Stimulated activated CD8-positive, alpha-beta memory T cell treated with anti-CD3 and anti-CD28 coated beads, Interleukin-2, amount 100 ng/mL, for 48 hours (primary cell): ENCODE results near the gene ZBTB20.
"Not testable (repeated sequence)": the region's sequence is repeated elsewhere in the genome, so short reads cannot be mapped to it uniquely, and the experiment has no call there.

ENCODE experiments used
- DNase-seq, 2 donors: peaks; one replicate each; pipeline ENCODE4 v3.0.0-alpha.2; 2020; ENCODE audit warnings: low read depth in 2 of 2

The ZBTB20 gene

DNA sequence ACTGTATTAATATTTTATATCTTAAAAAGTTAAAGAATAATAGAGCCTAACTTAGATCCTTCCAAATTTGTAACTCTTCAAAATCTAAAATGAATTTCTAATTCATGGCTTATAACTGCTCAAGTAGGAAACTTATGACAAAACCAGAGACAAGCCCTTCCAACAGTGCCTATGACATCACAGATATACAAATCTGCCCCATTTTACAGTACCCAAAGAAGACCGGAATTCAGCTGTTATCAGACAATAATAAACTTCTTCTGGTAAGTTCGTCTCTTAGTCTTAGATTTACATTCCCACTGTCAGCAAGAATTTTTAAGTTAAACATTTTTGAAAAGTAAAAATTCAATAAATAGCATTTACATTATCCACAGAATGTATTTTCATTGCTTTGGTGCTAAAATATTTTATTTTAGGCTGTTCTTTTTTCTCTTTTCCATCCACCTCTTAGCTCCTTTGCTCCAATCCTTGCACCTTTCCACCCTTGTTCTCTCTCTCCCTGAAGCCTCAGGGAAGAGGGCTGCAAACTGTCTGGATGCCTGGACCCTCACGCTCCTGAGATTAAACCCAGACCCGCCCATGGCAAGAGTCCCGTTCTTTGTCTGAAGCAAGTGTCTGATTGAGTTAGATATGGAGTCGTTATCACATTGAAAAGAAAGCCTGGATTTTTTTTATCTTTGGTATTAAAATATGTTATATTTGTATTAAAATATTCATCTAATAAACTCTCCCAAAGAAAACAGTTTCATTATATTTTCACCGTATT is 312.7 kb downstream of the ZBTB20 start:
- DNase-seq, result no peak

GRCh38 chr3:114831861-114832260 is 315.2 kb downstream of the ZBTB20 start:
- no peak for DNase-seq

DNA sequence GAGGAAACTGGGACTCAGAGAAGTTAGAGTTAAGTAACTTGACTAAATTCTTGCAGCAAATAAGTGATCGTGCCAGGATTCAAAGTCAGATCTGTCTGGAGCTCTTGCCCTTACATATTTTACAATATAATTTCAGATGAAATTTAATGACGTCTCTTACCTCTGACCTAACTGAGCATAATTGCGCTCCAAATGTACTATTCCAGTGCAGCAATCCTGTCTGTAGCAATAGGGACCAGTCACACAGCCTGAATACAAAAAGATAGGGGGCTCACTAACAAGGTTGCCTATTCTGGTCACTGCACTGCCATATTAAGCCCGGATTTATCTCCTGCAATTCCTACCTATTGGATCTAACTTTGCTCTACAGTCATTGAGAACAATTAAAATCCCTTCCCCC is 316.4 kb downstream of the ZBTB20 start:
- no peak for DNase-seq

DNA sequence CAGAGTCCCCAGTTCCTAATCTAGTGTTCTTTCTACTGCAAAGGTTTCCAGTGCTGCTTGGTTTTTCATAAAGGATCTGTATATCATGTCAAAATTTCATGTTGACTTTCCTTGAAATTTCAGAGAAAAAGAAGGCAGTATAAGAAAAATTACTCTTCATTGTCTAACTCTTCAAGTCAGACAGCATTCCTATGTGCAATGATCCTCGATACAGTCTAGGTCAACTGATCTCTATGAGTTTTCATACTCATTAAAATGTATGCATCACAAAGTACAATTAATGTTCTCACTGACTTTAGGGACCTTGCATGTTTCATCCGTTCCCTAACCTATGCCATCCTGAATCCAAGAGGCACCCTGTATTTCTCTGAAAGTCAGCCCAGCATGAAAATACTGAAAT is 317.3 kb downstream of the ZBTB20 start:
- DNase-seq, result no peak

GRCh38 chr3:114827495-114827894 is 319.6 kb downstream of the ZBTB20 start:
- DNase-seq, result no peak

DNA sequence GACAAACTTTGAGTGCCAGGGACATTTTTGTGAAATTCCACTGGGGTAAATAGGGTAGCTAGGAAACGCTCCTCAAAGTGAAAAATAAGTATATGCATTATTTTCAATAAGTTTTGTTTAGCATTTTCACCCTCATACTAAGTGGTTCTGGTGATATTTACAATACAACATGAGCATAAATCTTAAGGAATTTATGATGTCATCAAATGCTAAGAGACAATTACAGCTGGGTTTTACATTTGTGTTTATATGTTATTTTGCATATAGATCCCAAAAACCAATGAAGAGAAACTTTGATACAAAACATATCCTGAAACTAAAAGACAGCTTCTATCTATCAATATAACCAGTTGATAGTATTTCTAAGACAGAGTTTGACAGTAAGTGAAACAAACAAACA is 323.1 kb downstream of the ZBTB20 start:
- no peak for DNase-seq

GRCh38 chr3:114823061-114823460 is 324.0 kb downstream of the ZBTB20 start:
- no peak for DNase-seq

DNA sequence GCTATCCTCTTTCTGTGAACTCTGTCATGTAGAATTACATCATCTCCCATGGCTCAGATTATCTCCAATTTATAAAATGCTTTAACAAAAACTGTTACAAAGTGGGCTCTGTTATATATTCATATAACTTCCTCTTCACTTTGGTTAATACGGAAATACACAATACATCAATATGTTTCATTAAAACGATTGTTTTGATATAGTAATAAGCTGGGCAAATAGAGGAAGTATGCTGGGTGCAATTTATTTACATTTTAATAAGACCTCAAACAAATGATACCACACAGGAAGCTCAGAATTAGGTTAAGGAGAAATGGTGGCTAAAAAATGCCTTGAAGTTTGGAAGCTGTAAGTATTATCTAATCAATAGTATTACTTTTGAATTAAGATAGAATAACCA is 331.0 kb downstream of the ZBTB20 start:
- no peak for DNase-seq

GRCh38 chr3:114812541-114813238 is 334.4 kb downstream of the ZBTB20 start:
- DNase-seq, result not testable (repeated sequence)

GRCh38 chr3:114809668-114810413 is 337.2 kb downstream of the ZBTB20 start:
- DNase-seq, result peak; percentile 2

DNA sequence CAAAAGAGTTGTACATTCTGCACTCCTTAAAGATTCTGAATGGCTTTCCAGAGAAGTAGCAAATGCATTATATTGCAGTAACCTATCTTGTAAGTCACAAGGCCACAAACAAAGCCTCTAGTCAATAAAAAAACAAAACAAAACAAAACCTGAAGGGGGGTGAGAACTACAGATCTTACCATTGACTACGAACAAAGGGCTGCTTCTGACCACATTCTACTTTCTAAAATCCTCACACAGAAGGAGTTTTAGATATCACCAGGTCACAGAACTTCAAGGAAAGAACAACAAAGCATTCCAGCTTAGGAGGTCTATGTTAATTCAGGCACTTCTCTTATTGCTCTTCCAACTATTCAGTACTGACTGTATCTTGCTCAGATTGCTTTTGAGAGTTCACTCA is 343.0 kb downstream of the ZBTB20 start:
- no peak for DNase-seq

- no peak for DNase-seq
These were observed 343.9 kb downstream of the ZBTB20 start for GRCh38 chr3:114803042-114803695.

DNA sequence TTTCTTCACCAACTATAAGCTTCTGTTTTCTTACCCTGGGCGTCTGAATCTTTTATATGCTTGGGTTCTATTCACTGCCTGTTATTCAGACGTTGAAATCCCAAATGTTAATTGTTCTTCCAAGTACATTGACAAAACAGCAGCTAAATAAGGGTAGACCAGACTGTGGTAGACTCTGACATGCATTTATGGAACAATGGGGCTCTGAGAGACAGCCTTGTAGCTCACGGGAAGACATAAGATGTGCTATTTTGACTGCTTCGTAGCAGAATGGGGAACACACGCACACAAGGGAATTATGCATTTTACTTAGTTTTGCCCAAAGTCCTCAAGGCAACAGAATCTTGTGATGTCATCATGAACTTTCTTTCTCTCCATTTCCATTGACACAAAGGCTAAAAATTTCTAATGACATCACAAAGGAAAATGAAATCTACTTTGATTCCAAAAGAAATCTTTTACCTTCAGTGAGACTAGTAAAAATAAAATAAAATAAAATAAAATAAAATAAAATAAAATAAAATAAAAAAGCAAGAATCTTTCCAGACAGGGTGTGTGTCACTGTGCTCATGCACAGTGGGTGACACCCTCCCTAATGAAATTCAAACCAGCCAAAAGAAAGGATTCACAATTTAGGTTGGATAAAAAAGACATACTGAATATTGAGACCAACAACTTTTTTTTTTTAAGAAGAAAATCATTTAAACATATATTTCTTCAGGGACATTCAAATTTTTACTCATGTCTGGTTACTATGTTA is 346.6 kb downstream of the ZBTB20 start:
- DNase-seq, result no peak

GRCh38 chr3:114799816-114800215 is 347.3 kb downstream of the ZBTB20 start:
- no peak for DNase-seq

GRCh38 chr3:114796796-114797195 is 350.3 kb downstream of the ZBTB20 start:
- DNase-seq, result no peak

- no peak for DNase-seq
These were observed 352.0 kb downstream of the ZBTB20 start for GRCh38 chr3:114794894-114795630.

DNA sequence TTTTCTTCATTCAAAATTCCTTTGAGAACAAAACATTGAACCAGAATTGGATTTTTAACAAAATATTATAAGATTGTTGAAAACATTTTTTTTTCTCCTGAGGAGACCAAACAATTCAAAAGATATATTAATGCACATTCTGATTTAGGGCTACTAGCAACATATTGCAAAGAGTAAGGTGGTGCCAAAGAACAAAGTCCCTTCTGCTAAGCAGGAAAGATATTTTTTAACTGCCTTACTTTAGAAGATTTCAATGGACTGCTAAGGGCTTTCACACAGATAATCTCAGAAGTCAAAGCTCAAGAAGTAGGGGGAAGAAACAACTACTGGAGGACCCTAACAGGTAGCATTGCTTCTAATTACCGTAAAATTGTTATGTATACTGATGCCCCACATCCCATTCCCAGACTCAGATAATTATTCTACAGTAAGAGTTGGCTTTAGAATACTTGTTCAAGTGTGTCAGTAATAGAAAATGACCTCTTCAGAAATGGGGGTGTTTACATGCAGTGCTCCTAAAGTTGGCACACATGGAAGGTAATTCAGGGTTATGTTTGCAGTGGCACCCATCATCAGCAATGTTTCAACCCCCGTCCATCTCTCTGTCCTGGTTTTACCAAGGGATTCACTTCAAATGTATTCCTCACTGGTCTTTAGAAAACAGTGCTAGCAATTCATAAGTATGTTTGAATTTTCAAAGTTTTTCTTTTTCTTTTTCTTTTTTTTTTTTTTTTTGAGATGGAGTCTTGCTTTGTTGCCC is 354.7 kb downstream of the ZBTB20 start:
- DNase-seq, result no peak

GRCh38 chr3:114790752-114791151 is 356.3 kb downstream of the ZBTB20 start:
- no peak for DNase-seq

GRCh38 chr3:114789803-114790202 is 357.3 kb downstream of the ZBTB20 start:
- DNase-seq, result no peak

GRCh38 chr3:114775395-114775794 is 371.7 kb downstream of the ZBTB20 start:
- no peak for DNase-seq
